DMS153 treated with DMSO at 0.1 percent for 48 hours (cell line): ENCODE measurements around the gene PIGR.
"Not testable (repeated sequence)": the region's sequence is repeated elsewhere in the genome, so short reads cannot be mapped to it uniquely, and the experiment has no call there.

ENCODE experiments used
- DNase-seq: peaks from one replicate; lab custom pipeline; 2025; ENCODE audit not compliant: unreplicated experiment; lab: John Stamatoyannopoulos, UW

The PIGR gene

DNA sequence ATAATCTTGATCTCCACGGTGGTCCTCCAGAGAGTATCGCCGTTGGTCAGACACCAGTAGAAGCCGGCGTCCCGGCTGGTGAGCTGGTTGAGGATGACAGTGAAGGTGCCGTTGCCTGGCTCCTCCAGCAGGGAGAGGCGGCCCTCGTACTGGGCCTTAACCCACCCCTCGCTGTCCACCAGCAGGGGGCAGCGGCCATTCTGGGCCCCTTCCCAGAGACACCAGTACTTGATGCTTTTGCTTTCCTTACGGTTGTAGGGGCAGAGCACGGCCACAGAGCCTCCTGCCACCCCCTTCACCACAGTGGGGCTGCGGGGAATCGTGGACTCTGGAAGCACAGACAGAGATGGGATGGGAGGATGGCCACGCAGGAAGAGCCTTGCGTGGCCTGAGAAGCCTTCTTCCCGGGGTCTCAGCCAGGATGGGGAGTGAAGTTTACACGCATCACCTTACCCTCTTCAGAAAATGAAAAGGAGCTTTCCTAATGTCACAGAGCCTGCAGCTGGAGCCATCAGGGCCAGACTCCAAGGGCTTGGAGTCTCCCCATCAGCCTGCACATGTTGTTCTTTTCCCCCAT is 10.7 kb downstream of the PIGR start:
- DNase-seq, result no peak

DNA sequence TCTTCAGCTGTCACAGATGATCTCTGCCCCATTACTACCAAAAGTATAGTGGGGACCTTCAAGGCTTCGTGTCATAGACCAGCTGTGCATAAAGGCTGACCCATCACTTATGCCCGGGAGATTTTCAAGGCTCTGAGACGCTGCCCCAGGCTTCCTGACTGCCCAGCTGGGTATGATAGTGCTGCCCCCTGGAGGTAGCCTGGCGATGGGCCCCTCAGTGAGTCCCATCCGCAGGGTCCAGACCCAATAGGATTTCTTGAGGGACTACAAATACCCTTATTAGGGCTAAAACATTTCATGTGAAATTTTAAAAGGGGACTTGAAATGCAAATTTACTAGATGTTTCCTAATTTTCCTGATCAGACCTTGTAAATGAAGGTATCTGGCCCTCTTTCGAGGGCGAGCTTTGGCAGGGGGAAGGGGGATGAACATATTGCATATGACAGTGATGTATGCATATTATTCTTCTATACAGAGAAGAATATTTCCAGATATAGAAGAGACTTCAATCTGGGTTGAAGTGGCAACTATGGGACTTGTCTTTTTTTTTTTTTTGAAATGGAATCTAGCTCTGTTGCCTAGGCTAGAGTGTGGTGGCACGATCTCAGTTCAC is 12.8 kb downstream of the PIGR start:
- DNase-seq, result no peak

DNA sequence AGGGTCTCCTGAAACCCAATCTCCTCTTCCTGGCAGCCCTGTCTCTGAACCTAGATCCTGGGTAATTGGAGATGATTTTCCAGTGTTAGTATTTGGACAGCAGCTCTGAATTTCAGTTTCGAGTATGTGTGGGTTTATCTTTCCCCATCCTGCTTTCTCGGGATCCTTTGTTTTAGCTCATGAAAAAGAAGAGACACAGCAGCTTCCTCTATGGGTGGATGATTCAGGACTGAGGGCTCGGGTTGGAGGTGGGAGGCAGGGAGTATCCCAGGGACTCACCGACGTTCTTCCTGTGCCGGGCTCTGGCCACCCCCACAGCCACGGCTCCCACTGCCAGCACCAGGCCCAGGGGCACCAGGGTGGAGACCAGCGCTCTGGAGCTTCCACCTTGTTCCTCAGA is 14.1 kb downstream of the PIGR start:
- DNase-seq, result no peak

DNA sequence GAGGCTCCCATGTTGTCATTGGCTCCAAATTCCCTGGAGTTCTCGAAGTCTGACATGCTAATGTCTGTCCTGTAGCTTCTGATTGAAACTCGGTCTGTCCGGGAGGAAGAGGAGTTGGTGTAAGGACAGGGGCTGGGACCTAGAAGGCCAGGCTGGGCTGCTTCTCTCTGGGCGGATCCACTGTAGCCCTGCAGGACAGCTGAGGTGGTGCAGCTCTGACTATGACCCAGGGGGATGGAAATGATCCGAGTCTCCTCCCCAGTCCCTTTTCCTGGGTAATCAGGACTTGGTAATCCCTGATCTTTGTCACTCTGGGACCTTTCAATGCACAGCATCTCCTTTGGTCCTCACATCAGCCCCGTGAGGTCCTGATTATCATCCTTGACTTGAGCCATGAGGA is 14.6 kb downstream of the PIGR start:
- DNase-seq, result no peak

DNA sequence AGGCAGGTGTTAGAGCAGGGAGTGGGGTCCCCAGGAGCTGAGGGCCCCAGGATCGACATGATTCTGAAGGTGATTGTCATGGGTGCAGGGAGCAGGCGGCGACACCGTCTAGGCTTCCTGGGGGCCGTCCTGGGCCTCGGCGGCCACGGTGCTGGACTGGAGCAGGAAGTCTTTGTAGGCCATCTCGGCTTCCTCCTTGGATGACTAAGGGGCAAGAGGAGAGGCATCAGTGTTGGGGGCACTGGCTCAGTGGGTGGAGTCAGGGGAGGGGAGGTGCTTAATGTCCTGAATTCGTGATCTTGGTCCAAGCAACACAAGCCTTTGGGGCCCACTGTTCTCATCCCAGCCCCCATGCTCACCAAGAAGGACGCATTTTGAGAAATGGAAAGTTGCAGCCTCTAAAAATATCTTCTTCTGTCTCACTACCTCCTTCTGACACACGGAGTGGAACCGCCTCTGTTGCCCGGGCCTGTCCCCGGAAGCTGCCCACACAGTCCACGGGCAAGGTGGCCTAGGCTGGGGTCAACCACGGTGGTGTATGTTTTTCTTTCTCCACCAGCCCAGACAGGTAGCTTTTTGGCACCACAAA is 16.0 kb downstream of the PIGR start:
- DNase-seq, result no peak

DNA sequence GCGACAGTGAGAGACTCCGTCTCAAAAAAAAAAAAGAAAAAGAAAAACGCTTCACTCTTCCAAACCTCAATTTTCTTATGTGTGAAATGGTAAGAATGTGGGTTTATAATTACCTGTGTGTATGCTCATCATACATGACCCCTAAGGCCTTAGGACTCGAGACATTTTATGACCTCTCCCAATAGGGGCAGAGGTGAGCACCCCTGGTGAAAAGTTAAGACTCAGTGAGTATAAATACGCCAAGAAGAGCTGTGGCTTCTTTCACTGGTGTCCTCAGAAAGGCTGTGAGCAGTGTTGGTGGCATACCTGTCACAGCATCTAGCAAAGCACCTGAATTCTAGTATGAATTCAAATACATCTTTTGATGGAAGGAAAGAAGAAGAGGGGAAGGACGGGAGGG is 16.7 kb downstream of the PIGR start:
- DNase-seq, result no peak

DNA sequence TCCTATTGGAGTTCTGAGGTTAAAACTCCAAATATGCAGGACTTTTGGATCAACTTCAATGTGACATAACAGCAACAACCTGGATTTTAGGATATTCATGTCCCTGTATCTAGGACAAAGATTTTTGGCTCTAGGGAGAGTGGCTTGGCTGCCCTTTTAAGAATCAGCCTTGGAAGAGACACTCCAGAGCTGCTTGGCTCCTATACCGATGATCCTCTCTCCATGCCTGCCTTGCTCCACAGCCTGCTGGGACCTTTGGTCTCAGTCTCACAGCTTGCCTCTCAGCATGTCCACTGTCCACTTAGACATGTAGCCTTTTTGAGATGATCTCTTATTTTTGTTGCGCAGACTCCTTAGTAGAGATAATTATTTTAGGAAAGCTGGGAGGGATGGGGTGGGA is 20.0 kb downstream of the PIGR start:
- DNase-seq, result no peak

DNA sequence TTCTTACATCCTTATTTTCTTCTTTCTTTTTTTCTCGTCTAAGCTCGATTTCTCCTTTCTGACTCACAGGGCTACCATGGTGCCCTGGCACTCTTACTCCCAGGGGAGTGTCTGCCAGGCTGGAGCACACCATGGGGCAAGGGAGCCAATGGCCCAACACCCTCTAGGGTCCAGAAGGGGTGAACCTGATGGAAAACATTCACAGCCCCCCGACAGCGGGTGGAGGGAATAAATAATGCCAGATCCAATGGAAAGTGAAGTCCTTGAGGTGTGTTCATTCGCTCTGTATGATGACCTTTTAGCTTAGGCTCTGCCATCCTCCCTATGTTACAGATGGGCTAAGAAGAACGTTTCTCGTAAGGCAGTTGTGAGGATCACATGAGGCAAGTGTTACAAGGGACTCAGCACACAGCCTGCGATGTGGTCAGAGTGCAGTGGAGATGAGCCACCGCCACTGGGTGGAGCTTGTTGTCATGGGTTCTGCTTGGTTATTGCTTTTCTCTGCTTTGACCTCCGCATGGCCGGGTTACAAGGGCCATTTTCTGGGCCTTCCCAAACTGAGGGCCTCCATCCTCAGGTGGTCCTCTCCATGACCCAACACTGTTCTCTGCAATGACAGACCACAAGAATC is 21.0 kb downstream of the PIGR start:
- no peak for DNase-seq

DNA sequence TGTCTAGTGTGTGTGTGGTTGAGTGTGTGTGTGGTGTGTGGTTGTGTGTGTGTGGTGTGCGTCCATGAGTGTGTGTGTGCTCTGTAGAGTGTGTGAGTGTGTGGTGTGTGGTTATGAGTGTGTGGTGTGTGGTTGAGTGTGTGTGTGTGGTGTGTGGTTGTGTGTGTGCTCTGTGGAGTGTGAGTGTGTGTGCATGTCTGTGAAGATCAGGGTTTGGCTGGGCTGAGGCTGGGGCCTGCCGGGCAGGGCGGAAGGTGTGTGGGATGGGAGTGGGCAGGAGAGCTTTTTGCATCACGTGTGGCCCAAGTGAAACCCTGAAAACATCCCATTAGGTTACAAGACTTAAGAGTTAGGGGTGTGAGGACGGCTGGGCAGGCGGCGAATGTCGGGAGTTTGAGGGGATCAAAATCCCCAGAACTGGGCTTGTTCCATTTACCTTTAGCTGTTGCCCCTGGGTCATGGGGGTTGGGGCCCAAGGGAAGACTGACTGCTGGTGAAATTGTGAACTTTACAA is 21.6 kb downstream of the PIGR start:
- DNase-seq, result no peak

DNA sequence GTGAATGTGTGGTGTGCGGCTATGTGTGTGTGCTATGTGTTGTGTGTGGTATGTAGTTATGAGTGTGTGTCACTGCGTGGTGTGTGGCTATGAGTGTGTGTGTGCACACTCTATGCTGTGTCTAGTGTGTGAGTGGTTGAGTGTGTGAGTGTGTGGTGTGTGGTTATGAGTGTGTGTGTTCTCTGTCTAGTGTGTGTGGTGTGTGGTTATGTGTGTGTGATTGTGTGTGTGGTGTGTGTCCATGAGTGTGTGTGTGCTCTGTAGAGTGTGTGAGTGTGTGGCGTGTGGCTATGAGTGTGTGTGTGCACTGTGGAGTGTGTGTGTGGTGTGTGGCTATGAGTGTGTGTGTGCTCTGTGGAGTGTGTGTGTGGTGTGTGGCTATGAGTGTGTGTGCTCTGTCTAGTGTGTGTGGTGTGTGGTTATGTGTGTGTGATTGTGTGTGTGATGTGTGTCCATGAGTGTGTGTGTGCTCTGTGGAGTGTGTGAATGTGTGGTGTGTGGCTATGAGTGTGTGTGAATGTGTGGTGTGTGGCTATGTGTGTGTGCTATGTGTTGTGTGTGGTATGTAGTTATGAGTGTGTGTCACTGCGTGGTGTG is 22.2 kb downstream of the PIGR start:
- DNase-seq, result not testable (repeated sequence)

DNA sequence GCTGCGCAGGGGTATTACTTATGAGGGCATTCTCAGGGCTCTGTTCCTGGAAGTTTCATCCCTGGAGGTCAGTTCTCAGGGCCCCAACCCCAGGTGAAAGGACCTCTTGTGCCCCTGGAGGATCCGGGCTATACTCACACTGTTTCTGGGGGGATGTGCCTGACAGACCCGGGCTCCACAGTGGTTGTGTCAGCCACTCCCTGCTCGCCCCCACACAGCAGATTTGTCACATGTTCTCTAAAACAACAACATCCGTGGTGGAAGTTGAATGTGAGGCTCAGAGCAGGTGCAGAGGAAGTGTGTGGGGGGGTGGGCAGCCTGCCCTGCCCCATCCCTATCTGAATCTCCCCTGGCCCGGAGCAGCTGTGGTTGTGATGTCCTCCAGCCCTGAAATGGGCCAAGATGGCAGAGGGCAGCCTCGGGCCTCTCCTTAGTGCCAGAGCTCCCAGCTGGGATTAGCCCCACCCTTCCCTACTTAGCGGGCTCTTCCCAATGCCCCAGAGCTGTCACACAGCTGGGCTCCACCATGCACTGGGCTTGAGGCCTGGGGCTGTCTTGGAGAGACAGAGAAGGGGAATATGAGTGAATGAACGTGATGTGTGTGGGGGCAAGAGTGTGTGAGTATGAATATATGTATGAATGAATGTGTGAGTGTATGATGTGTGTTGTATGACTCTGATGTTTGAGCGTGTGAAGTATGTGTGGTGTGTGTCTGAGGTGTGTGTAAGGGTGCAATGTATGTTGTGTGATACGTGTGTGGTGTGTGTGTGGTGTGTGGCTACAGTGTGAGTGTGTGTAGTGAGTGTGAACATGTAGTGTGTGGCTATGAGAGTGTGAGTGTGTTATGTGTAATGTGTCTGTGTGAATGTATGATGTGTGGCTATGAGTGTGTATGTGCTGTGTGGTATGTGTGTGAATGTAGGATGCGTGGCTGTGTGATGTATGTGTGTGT is 23.0 kb downstream of the PIGR start:
- DNase-seq, result no peak

DNA sequence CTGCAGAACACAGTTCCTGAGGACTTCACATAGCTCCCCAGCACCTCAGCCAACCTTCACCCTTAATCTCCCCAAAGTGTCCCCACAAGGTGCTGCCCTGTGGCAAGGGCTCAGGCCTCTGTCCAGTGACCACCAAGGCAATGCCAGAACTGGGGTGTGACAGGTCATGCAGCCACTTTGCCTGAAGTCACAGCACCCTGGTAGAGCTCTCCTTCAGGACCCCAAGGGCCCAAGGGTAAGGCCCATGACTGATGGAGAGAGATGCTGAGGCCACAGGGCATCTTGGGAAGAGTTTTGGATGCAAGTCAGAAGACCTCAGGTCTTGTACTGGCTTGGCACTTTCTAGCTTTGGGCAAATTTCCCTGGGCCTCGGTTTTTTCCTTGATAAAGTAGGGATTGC is 23.7 kb downstream of the PIGR start:
- no peak for DNase-seq

DNA sequence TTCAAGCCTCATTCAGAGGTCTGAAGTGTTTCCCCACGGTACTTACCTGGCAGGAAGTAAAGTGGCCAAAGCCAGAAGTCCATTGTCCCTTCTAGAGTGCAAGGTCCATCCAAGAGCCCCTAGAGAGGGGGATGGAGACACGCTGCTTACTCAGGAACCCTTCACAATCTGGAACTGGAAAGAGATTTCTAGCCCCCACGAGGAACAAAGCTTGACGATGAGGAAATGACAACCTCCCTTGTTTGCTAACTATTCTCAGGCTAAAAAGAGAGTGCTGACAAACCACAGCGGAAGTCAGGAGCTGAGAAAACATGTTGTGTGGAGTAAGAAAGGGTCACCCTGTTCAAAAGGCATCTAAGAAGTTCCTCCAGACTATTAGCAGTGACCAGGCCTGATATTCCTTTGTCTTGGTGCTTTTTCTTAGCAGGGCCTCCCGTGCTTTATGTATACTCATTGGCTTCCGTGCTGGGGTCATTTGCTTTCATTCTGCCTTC is 24.4 kb downstream of the PIGR start, which contains the start of gene FCMR:
FCMR (minus strand) TSS at position 170 of the 494 bp plus-strand sequence; CDS start at position 83, 87 bp downstream.
- peak; percentile 50 for DNase-seq

DNA sequence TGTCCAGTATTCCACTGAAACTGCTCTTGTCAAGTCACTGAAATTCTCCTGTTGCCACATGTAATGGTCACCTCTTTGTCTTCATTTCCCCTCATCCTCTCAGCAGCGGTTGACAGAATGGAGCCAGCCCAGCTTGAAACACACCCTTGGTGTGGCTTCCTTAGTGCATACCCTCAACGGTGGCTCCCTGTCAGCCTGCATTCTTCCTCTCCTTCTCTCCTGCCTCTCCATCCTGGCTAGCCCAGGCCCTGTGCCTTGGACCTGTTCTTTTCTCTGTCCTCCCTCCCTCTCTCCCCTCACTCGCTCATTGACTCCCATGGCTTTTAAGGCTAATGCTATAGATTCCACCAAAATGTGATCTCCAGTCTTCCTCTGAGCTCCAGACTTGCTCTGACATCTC is 28.2 kb downstream of the PIGR start:
- DNase-seq, result no peak

DNA sequence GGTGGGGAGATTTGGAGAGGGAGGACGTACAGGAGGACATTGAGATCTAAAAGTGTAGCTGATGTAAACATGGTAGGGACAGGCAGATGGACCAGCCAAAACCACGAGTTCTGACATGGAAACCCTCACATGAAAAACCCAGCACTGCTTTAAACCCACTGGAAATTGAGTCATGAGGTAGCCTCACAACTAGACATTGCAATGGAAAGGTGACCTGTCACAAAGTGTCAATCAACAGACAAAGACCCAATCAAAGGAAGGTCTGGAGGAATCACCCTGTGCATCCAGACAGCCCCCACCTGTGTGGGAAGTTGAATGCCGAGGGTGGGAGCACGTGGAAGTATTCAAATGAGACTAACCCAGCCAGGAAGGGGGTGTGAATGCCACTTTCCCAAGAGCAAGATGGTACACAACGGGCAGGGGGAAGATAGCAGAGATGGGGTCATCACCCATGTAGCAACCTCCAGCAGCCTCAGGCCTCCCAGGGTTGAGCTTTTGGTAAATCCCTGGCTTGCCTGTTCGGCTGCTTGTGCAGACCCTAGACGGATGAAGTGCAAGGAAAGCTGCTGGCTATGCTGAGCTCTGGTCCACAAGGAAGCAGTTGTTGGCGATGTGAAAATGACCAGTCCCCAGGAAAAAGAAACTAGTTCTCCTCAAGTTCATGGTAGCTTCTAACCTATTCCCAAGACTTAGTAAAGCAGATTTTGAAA is 30.1 kb downstream of the PIGR start:
- no peak for DNase-seq

DNA sequence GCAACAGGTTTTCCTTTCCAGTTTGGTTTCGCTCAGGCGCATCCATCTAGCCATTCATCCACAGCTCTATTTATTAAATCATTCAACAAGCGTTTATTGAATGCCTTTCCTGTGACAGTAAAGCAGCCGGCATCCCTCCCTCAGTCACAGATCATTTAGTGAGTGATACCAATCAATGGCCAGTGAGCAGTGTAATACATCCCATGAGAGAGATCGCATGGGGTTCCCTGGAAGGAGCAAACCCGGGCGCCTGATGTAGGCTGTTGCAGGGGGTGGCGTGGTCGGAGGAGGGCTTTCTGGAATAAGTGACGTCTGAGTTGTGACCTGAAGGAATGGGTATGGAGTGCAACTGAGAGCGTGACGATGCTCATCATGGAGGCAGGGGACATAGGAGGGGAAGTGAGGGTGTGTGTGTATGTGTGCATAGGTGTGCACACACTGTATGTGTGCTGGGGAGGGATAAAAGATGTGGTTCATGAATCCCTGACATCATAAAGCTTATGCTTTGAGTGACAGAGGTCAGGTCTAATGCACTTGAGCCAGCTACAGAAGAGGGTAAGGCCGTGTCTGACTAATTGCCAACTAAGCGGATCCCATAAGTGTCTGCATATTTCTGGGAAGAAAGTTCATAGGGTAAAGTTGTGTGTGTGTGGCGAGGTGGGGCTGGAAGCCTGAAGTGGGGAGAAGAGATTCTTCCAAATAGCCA is 31.1 kb downstream of the PIGR start:
- DNase-seq, result no peak

DNA sequence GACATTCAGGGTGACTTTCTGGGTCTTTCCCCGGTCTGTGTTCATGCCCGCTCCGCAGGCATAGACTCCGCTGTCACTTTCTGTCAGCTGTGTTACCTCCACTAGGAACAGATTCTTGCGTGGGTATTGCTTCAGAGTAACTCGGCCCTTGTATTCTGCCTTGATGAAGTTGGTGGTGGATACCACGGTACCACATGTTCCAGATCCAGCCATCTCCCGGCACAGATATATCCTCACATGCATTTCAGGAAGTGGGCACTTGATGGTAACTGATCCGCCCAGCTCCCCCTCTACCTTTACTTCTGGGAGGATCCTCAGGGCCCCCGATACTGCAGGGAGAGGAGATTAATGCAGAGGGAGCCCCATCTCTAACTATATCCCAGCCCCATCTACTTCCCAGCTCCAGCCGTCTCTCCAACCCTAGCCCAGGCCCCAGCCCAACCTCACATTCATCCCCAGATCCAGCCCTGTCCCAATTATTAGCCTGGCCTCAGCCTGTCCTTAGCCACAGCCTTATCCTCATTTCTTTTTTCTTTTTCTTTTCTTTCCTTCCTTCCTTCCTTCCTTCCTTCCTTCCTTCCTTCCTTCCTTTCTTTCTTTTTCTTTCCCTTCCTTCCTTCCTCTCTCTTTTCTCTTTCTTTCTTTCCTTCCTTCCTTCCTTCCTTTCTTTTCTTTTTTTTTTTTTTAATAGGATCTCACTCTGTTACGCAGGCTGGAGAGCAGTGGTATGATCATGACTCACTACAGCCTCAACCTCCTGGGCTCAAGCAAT is 32.3 kb downstream of the PIGR start:
- DNase-seq, result no peak

DNA sequence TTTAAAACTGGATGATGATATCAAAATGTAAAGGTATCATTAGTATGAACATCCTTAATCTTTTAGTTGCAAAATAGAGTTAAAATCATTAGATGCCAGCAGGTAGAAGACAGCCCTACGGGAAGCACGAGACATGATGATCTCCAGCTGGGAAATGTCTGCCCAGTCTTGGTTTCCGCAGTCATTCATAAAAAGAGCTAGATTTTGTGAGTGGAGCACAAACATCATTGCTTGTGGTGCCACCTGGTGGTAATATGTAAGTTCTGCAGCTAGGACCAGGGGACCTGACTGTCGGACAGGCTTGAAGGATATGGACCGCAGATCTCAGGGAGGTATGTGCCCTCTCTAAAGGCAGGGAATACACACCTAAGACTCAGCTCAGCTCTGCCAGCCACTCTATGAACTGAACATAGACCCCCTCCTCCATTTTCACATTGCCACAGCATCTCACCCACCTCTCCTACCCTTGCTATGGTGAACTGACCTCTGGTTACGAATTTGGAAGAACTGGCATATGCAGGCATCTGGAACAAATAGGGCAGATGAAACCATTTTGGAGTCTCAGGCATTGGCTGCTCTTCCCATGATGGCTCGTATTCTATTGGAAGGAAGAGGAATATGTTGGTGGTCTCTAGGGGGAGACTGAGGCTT is 33.7 kb downstream of the PIGR start:
- DNase-seq, result peak; percentile 88
